GM18505 (cell line): ENCODE data around the gene OR2V2.
"Not testable (repeated sequence)": the region's sequence is repeated elsewhere in the genome, so short reads cannot be mapped to it uniquely, and the experiment has no call there.

Source experiments
- ATAC-seq: cut with Tn5 transposase; IDR thresholded peaks from one replicate; pipeline ENCODE4 v1.9.1; 2021; ENCODE audit not compliant: unreplicated experiment
- POLR2A ChIP-seq: IDR thresholded peaks from 4 replicates; pipeline ENCODE4 v1.6.1; 2011; ENCODE audit warnings: borderline replicate concordance; ENCODE audit not compliant: insufficient read depth, insufficient read length; ENCODE audit errors: extremely low read depth

OR2V2 gene

GRCh38 chr5:181108578-181109165 is 38.7 kb upstream of the OR2V2 start:
- no peak for TF ChIP-seq POLR2A
- ATAC-seq, result no peak

GRCh38 chr5:181109489-181110013 is 37.8 kb upstream of the OR2V2 start:
- no peak for TF ChIP-seq POLR2A
- ATAC-seq, result no peak

GRCh38 chr5:181111010-181111409 is 36.4 kb upstream of the OR2V2 start:
- no peak for ATAC-seq
- no peak for TF ChIP-seq POLR2A

- TF ChIP-seq POLR2A, result no peak
- no peak for ATAC-seq
Observed at GRCh38 chr5:181112476-181112875, 34.9 kb upstream of the OR2V2 start.

- ATAC-seq, result not testable (repeated sequence)
Observed at GRCh38 chr5:181113572-181113971, 33.8 kb upstream of the OR2V2 start.

GRCh38 chr5:181114284-181114843 is 33.0 kb upstream of the OR2V2 start:
- ATAC-seq, result no peak

GRCh38 chr5:181114844-181115778 is 32.3 kb upstream of the OR2V2 start:
- ATAC-seq, result no peak
- no peak for TF ChIP-seq POLR2A

More at GRCh38 chr5:181114284-181114843, 33.0 kb upstream of the OR2V2 start:
- TF ChIP-seq POLR2A, result no peak

GRCh38 chr5:181118369-181118768 is 29.0 kb upstream of the OR2V2 start:
- TF ChIP-seq POLR2A, result no peak
- no peak for ATAC-seq

- ATAC-seq, result no peak
- TF ChIP-seq POLR2A, result no peak
Observed at GRCh38 chr5:181119105-181119504, 28.3 kb upstream of the OR2V2 start.

GRCh38 chr5:181120306-181120705 is 27.1 kb upstream of the OR2V2 start:
- TF ChIP-seq POLR2A, result no peak
- no peak for ATAC-seq

- ATAC-seq, result no peak
- no peak for TF ChIP-seq POLR2A
Observed at GRCh38 chr5:181120761-181121160, 26.6 kb upstream of the OR2V2 start.

GRCh38 chr5:181121675-181122561 is 25.5 kb upstream of the OR2V2 start:
- no peak for ATAC-seq
- TF ChIP-seq POLR2A, result no peak

- TF ChIP-seq POLR2A, result no peak
- no peak for ATAC-seq
Observed at GRCh38 chr5:181124526-181124925, 22.9 kb upstream of the OR2V2 start.
